Cardiac fibroblast (primary cell): ENCODE results near the gene ING3.
A peak's percentile ranks its signal among the peaks of the same experiment; 100 is the strongest.

ENCODE experiments used
- DNase-seq, 2 donors: peaks; one replicate each; pipeline versions ENCODE4 v3.0.0 to v3.0.0-alpha.2; 2010; ENCODE audit warnings: low read depth in 2 of 2
- H3K4me3 ChIP-seq, 2 donors: replicated peaks in 1 of 2; 1 replicate in 1 of 2; 2 replicates in 1 of 2; pipeline ENCODE4 v1.5.1; 2011; ENCODE audit warnings: low read depth in 2 of 2, low read length in 2 of 2, mild to moderate bottlenecking in 2 of 2, moderate library complexity in 1 of 2
- CTCF ChIP-seq: IDR thresholded peaks from one replicate; pipeline ENCODE4 v1.5.1; 2011; ENCODE audit warnings: low read depth, mild to moderate bottlenecking, low read length, inconsistent platforms

ING3 gene

GRCh38 chr7:120933475-120933874 is 17.1 kb upstream of the ING3 start:
- TF ChIP-seq CTCF = no peak
- H3K4me3 ChIP-seq = no peak overlapping the region

GRCh38 chr7:120939345-120939744 is 11.2 kb upstream of the ING3 start:
- no peak overlapping the region for H3K4me3 ChIP-seq
- TF ChIP-seq CTCF = no peak
- no peak for DNase-seq

More at GRCh38 chr7:120933475-120933874, 17.1 kb upstream of the ING3 start:
- DNase-seq = no peak

GRCh38 chr7:120941064-120941463 is 9.5 kb upstream of the ING3 start:
- no peak overlapping the region for H3K4me3 ChIP-seq
- TF ChIP-seq CTCF = peak; percentile 9
- DNase-seq = peak; percentile 20 to 36

- no peak for TF ChIP-seq CTCF
- DNase-seq = peak in 1 of 2 donors; percentile 8
- H3K4me3 ChIP-seq = no peak overlapping the region
Measured at GRCh38 chr7:120941856-120942255, 8.7 kb upstream of the ING3 start.

- TF ChIP-seq CTCF = no peak
- no peak for DNase-seq
- H3K4me3 ChIP-seq = no peak overlapping the region
Measured at GRCh38 chr7:120942861-120943260, 7.7 kb upstream of the ING3 start.

GRCh38 chr7:120944826-120945562 is 5.6 kb upstream of the ING3 start:
- no peak for DNase-seq

More at GRCh38 chr7:120944826-120945562, 5.6 kb upstream of the ING3 start:
- TF ChIP-seq CTCF = no peak
- H3K4me3 ChIP-seq = no peak overlapping the region
